ENCODE measurements around the gene TANK.

The TANK gene

DNA sequence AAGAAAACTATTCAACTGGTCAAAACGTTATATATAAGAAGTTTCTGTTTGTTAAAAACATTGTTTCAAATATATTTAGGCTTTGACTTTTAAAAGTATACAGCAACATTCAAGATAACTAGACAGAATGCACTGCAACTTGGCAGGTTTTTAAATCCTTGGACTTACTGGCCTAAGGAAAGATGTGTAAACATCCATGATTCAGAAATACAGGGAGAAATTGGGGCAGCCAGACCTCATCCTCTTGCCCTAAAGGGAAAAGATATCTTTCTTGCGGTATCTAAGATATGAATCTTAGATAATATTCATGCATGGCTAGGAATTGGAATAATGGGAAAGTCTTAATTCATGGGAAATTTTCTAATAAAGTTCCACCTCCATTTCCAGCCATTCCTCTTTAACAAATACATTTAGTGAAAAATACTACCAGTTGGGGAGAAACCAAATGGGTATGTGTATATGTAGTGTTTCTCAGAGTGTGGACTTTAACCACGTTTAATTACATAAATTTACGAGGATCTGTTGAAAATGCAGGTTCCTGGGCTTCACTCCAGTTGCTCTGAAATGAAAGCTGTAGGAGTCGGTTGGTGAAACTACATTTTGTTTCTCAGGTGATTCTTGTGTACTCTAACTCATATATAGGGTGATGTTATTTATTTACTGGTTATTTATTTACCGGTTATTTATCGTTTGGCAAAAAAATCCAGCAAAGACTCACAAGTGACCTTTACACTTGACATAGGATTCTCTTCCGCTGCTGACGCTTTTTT is 587 bp upstream of the TANK start:
- H3K4me3 ChIP-seq (ENCODE audit: low read depth, low read length): peak overlapping the region; percentile 39; the same call in 1 of the 2 replicates
- DNase-seq (ENCODE audit: low read depth): no peak
- TF ChIP-seq, protein P1, sequence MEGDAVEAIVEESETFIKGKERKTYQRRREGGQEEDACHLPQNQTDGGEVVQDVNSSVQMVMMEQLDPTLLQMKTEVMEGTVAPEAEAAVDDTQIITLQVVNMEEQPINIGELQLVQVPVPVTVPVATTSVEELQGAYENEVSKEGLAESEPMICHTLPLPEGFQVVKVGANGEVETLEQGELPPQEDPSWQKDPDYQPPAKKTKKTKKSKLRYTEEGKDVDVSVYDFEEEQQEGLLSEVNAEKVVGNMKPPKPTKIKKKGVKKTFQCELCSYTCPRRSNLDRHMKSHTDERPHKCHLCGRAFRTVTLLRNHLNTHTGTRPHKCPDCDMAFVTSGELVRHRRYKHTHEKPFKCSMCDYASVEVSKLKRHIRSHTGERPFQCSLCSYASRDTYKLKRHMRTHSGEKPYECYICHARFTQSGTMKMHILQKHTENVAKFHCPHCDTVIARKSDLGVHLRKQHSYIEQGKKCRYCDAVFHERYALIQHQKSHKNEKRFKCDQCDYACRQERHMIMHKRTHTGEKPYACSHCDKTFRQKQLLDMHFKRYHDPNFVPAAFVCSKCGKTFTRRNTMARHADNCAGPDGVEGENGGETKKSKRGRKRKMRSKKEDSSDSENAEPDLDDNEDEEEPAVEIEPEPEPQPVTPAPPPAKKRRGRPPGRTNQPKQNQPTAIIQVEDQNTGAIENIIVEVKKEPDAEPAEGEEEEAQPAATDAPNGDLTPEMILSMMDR (IDR thresholded peaks at IDR 0.05; ENCODE audit: control insufficient read depth, extremely low read depth, insufficient read depth): no peak

DNA sequence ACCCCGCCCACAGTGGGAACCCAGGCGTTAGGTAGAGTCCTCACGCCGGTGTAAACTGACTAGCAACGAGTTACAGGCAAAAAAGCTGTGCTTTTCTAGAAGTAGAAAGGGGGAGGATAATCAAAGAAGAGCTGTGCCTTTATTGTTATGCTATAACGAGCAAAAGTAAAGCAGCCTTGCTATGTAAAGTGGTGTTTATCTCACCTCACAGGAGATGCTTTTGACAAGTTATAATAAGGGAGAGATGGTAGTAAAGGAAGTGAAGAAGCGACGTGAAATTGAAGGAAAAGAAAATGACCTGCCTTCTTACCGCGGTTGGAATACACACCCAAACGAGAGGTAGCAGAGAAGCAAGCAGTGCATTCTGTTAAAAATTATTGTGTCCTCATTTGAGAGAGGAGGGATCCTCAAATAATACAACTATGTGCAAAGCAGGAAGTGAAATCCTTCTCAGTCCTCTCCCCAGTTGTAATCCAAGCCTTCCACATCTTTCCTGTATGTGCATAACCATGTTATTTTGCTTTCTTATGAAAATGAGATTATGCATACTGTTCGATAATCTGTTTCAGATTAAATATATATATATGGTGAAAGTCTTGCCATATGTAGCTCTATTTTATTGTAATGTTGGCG is 962 bp downstream of the TANK start:
- H3K4me3 ChIP-seq (ENCODE audit: low read depth, low read length): peak overlapping the region; percentile 73
- TF ChIP-seq, protein P1 (IDR thresholded peaks at IDR 0.05; ENCODE audit: control insufficient read depth, extremely low read depth, insufficient read depth): no peak
- DNase-seq (ENCODE audit: low read depth): no peak

DNA sequence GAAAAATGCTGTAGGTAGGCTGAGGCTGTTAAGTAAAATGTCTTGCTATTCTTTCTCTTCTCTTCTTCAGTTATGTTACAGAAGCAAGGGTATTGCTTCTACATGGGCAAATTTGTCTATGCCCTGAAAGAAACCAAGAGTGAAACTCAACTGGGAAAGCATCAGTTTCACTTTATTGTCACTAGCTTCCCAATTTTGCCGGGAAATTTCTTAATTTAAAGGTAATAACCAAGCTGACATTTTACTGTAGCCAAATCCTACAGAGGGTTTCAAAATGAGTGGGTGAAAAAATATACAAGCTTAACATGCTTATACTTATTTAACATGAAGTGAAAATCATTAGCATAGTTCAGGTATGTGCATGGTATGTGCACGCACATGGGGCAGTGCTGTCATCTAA is 3.2 kb downstream of the TANK start:
- no peak overlapping the region for H3K4me3 ChIP-seq (ENCODE audit: low read depth, low read length)
- DNase-seq (ENCODE audit: low read depth): no peak
- TF ChIP-seq, protein P1 (IDR thresholded peaks at IDR 0.05; ENCODE audit: control insufficient read depth, extremely low read depth, insufficient read depth): no peak

DNA sequence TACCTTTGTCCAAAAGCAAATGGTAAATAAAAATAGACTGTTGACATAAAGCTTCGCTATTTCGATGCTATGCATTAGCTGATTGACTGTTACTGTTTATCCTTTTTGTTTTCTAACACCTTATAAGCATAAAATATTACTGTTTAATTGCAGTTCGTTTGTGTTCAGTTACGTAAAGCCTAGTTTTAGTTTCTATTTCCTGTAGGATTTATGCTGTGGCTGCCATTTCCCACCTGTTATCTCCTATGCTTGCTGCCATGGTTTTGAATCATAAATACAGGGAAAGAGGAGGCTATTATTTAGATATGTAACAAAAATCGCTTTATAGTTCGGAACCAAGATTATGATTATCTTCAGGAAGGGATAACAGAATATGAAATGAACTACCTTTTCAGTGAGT is 3.9 kb downstream of the TANK start:
- no peak for DNase-seq (ENCODE audit: low read depth)
- TF ChIP-seq, protein P1 (IDR thresholded peaks at IDR 0.05; ENCODE audit: control insufficient read depth, extremely low read depth, insufficient read depth): no peak
- no peak overlapping the region for H3K4me3 ChIP-seq (ENCODE audit: low read depth, low read length)

DNA sequence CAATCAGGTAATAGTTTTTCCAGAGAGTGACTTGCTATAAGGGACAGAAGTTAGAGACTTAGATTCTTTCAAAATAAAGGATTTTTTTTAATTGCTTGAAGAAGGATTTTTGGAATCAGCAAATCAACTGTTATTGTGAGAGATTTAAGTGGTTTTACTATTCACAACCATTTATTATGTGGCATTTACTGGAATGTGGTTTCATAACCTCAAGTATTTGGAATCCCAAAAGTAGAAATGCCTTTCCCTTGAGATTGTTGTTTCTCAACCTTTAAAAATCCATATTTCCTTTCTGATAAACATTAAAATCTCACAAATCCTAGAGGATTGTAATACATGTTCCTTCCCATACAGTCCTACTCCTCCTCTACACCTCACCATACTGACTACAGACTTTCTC is 5.0 kb downstream of the TANK start:
- TF ChIP-seq, protein P1 (IDR thresholded peaks at IDR 0.05; ENCODE audit: control insufficient read depth, extremely low read depth, insufficient read depth): no peak
- DNase-seq (ENCODE audit: low read depth): no peak
- no peak overlapping the region for H3K4me3 ChIP-seq (ENCODE audit: low read depth, low read length)

DNA sequence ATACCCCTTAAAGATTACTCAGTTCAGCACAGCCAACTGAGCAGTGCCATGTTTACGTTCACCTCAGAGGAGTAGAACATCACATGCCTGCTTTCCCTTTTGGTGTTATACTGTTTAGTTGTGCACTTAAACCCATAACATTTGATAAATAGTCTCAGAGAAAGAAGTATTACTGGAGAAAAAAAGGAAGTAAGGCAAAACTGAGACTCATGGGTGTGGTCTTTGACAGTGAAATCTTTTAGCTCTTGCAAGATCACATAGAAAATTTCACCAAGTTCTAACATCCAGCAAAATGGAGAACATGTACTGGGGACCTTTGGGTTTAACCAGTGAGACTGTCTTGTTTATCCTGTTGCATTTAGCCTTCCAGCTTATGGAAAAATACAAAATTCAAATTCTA is 5.6 kb downstream of the TANK start:
- DNase-seq (ENCODE audit: low read depth): no peak
- TF ChIP-seq, protein P1 (IDR thresholded peaks at IDR 0.05; ENCODE audit: control insufficient read depth, extremely low read depth, insufficient read depth): no peak
- no peak overlapping the region for H3K4me3 ChIP-seq (ENCODE audit: low read depth, low read length)
